HEK293 (cell line): ENCODE measurements around the gene TTC7B.

Source experiments
- CTCF ChIA-PET: fragments of 350-600 bp; formaldehyde crosslinking; extraction: SDS; loops from one replicate; lab custom pipeline; 2021; ENCODE audit warnings: antibody characterized with exemption; lab: Yijun Ruan, JAX
- POLR2A ChIA-PET: fragments of 300-600 bp; formaldehyde crosslinking; extraction: SDS; loops from one replicate; lab custom pipeline; 2020; ENCODE audit warnings: antibody characterized with exemption, inconsistent platforms; lab: Yijun Ruan, JAX
- H3K27ac ChIP-seq: fragments of 200-500 bp; sonication (Bioruptor generic); 2 replicates; pipeline ENCODE4 v1.5.1; 2014; ENCODE audit warnings: low read depth, low read length, control low read depth, inconsistent platforms; ENCODE audit errors: extremely low read depth
- H3K36me3 ChIP-seq, 2 experiments: fragments of 200-500 bp in 1 of 2; sonication (Bioruptor generic) in 1 of 2; 1 replicate in 1 of 2; 2 replicates in 1 of 2; pipeline ENCODE4 v1.5.1; 2014 to 2017; ENCODE audit warnings: inconsistent platforms in 2 of 2, low read length in 2 of 2; ENCODE audit not compliant: control insufficient read depth in 2 of 2, insufficient read depth in 1 of 2
- H3K4me1 ChIP-seq: fragments of 200-500 bp; sonication (Bioruptor generic); 2 replicates; pipeline ENCODE4 v1.5.1; 2014; ENCODE audit warnings: mild to moderate bottlenecking, low read length, inconsistent platforms; ENCODE audit not compliant: control insufficient read depth, insufficient read depth
- H3K4me3 ChIP-seq: 2 replicates; pipeline ENCODE4 v1.5.1; 2011; ENCODE audit warnings: low read depth, mild to moderate bottlenecking, control low read depth, low read length, moderate library complexity
- H3K9me3 ChIP-seq: fragments of 200-500 bp; sonication (Bioruptor generic); 2 replicates; pipeline ENCODE4 v1.5.1; 2014; ENCODE audit warnings: low read depth, low read length, inconsistent platforms; ENCODE audit not compliant: control insufficient read depth, insufficient read depth
- BCL11A ChIP-seq: fragments of 450-650 bp; formaldehyde crosslinking; IDR thresholded peaks from 2 replicates; pipeline ENCODE4 v1.5.1; 2016; ENCODE audit warnings: low read depth, missing biosample characterization, missing genetic modification characterization
- EGR2 ChIP-seq: fragments of 450-650 bp; formaldehyde crosslinking; IDR thresholded peaks from 2 replicates; pipeline ENCODE4 v1.5.1; 2016; ENCODE audit warnings: low read depth, missing biosample characterization, missing genetic modification characterization
- KLF16 ChIP-seq: fragments of 450-650 bp; formaldehyde crosslinking; IDR thresholded peaks from 2 replicates; pipeline ENCODE4 v1.5.1; 2017; ENCODE audit warnings: missing biosample characterization, missing genetic modification characterization
- RBAK ChIP-seq: fragments of 450-650 bp; formaldehyde crosslinking; IDR thresholded peaks from 2 replicates; pipeline ENCODE4 v1.5.1; 2016; ENCODE audit warnings: missing biosample characterization, missing genetic modification characterization
- SP7 ChIP-seq: fragments of 450-650 bp; formaldehyde crosslinking; IDR thresholded peaks from 2 replicates; pipeline ENCODE4 v1.5.1; 2016; ENCODE audit warnings: missing biosample characterization, missing genetic modification characterization
- YY1 ChIP-seq: fragments of 450-650 bp; formaldehyde crosslinking; IDR thresholded peaks from 2 replicates; pipeline ENCODE4 v1.5.1; 2018; ENCODE audit warnings: missing biosample characterization, missing genetic modification characterization
- ZBTB48 ChIP-seq: fragments of 450-650 bp; formaldehyde crosslinking; IDR thresholded peaks from 2 replicates; pipeline ENCODE4 v1.5.1; 2016; ENCODE audit warnings: missing biosample characterization, missing genetic modification characterization
- ZFHX2 ChIP-seq: fragments of 450-650 bp; formaldehyde crosslinking; conservative IDR thresholded peaks from 2 replicates; pipeline ENCODE4 v1.5.1; 2016; ENCODE audit warnings: missing biosample characterization, missing genetic modification characterization
- ZNF114 ChIP-seq: fragments of 450-650 bp; formaldehyde crosslinking; IDR thresholded peaks from 2 replicates; pipeline ENCODE4 v1.5.0; 2017; ENCODE audit warnings: missing biosample characterization, missing genetic modification characterization
- ZNF133 ChIP-seq: fragments of 450-650 bp; formaldehyde crosslinking; IDR thresholded peaks from 2 replicates; pipeline ENCODE4 v1.5.1; 2016; ENCODE audit warnings: missing biosample characterization, missing genetic modification characterization
- ZNF169 ChIP-seq: fragments of 450-650 bp; formaldehyde crosslinking; IDR thresholded peaks from 2 replicates; pipeline ENCODE4 v1.5.1; 2016; ENCODE audit warnings: missing biosample characterization, missing genetic modification characterization
- ZNF211 ChIP-seq: fragments of 450-650 bp; formaldehyde crosslinking; IDR thresholded peaks from 2 replicates; pipeline ENCODE4 v1.5.1; 2016; ENCODE audit warnings: low read depth, missing biosample characterization, missing genetic modification characterization
- ZNF350 ChIP-seq: fragments of 450-650 bp; formaldehyde crosslinking; IDR thresholded peaks from 2 replicates; pipeline ENCODE4 v1.5.0; 2017; ENCODE audit warnings: missing biosample characterization, mild to moderate bottlenecking, missing genetic modification characterization
- ZNF391 ChIP-seq: fragments of 450-650 bp; formaldehyde crosslinking; IDR thresholded peaks from 2 replicates; pipeline ENCODE4 v1.5.1; 2016; ENCODE audit warnings: low read depth, missing biosample characterization, missing genetic modification characterization, borderline replicate concordance
- ZNF416 ChIP-seq: fragments of 450-650 bp; formaldehyde crosslinking; IDR thresholded peaks from 2 replicates; pipeline ENCODE4 v1.5.1; 2016; ENCODE audit warnings: missing biosample characterization, missing genetic modification characterization
- ZNF433 ChIP-seq: fragments of 450-650 bp; formaldehyde crosslinking; IDR thresholded peaks from 2 replicates; pipeline ENCODE4 v1.5.1; 2016; ENCODE audit warnings: missing biosample characterization, missing genetic modification characterization, low read depth
- ZNF555 ChIP-seq: fragments of 450-650 bp; formaldehyde crosslinking; conservative IDR thresholded peaks from 2 replicates; pipeline ENCODE4 v1.5.1; 2017; ENCODE audit warnings: missing biosample characterization, mild to moderate bottlenecking, missing genetic modification characterization, inconsistent platforms
- ZNF571 ChIP-seq: fragments of 450-650 bp; formaldehyde crosslinking; IDR thresholded peaks from 2 replicates; pipeline ENCODE4 v1.5.0; 2017; ENCODE audit warnings: missing biosample characterization, missing genetic modification characterization
- ZNF677 ChIP-seq: fragments of 450-650 bp; IDR thresholded peaks from 2 replicates; pipeline ENCODE4 v1.5.0; 2018; ENCODE audit warnings: missing biosample characterization, mild to moderate bottlenecking, missing genetic modification characterization, moderate library complexity
- ZNF776 ChIP-seq: fragments of 450-650 bp; formaldehyde crosslinking; IDR thresholded peaks from 2 replicates; pipeline ENCODE4 v1.5.0; 2017; ENCODE audit warnings: missing biosample characterization, missing genetic modification characterization, borderline replicate concordance
- ZNF785 ChIP-seq: fragments of 450-650 bp; formaldehyde crosslinking; IDR thresholded peaks from 2 replicates; pipeline ENCODE4 v1.5.1; 2016; ENCODE audit warnings: missing biosample characterization, missing genetic modification characterization
- ZNF792 ChIP-seq: fragments of 450-650 bp; formaldehyde crosslinking; IDR thresholded peaks from 2 replicates; pipeline ENCODE4 v1.5.1; 2016; ENCODE audit warnings: missing biosample characterization, missing genetic modification characterization
- ZSCAN23 ChIP-seq: fragments of 450-650 bp; formaldehyde crosslinking; IDR thresholded peaks from 2 replicates; pipeline ENCODE4 v1.5.1; 2016; ENCODE audit warnings: missing biosample characterization, missing genetic modification characterization
- ZSCAN4 ChIP-seq: fragments of 450-650 bp; formaldehyde crosslinking; IDR thresholded peaks from 2 replicates; pipeline ENCODE4 v1.5.1; 2017; ENCODE audit warnings: missing biosample characterization, missing genetic modification characterization
- ZSCAN5A ChIP-seq: fragments of 450-650 bp; formaldehyde crosslinking; IDR thresholded peaks from 2 replicates; pipeline ENCODE4 v1.5.1; 2016; ENCODE audit warnings: missing biosample characterization, missing genetic modification characterization

Gene TTC7B

GRCh38 chr14:90617961-90618360, 198.3 kb downstream of the TTC7B start:
- H3K36me3 ChIP-seq, result peaks cover 0 to 11% of the 10 kb centered on the region in 2 experiments; a peak in 2 of 3 replicates
- ChIA-PET POLR2A (no interaction called here), CTCF (interaction anchor here (0.6 kb wide), 1 partner anchor 18 kb away, joined by 6 read pairs; no protein-coding TSS in a partner anchor)
- no peaks in the 10 kb centered on the region for H3K9me3 ChIP-seq
- no peak overlapping the region for H3K27ac ChIP-seq
- H3K4me1 ChIP-seq, result no peaks in the 10 kb centered on the region
- H3K4me3 ChIP-seq, result no peak overlapping the region
- TF ChIP-seq ZSCAN4 (tag by site-specific recombination) (no peak), ZSCAN23 (tag by site-specific recombination) (no peak), YY1 (tag by site-specific recombination) (no peak), ZNF571 (tag by site-specific recombination) (no peak), ZNF133 (tag by site-specific recombination) (no peak), ZNF169 (tag by site-specific recombination) (no peak), ZNF433 (tag by site-specific recombination) (no peak), RBAK (no peak), ZNF792 (tag by site-specific recombination) (no peak), ZNF555 (no peak), ZNF114 (tag by site-specific recombination) (no peak), ZNF350 (no peak), ZBTB48 (no peak), KLF16 (no peak), ZNF785 (no peak), ZNF416 (tag by site-specific recombination) (no peak), ZNF677 (no peak), ZNF391 (tag by site-specific recombination) (no peak), SP7 (tag by site-specific recombination) (no peak), ZNF776 (tag by site-specific recombination) (no peak)

- Histone ChIP-seq H3K36me3 (peaks cover 0 to 11% of the 10 kb centered on the region in 2 experiments; a peak in 2 of 3 replicates), H3K27ac (no peak overlapping the region), H3K4me3 (no peak overlapping the region)
These were observed 199.3 kb downstream of the TTC7B start for GRCh38 chr14:90616881-90617280.

More at GRCh38 chr14:90616881-90617280, 199.3 kb downstream of the TTC7B start:
- no peaks in the 10 kb centered on the region for H3K4me1 ChIP-seq
- CTCF ChIA-PET, result no interaction called here
- no peaks in the 10 kb centered on the region for H3K9me3 ChIP-seq
- TF ChIP-seq ZSCAN5A (no peak), ZNF211 (tag by site-specific recombination) (no peak), BCL11A (tag by site-specific recombination) (no peak), ZFHX2 (tag by site-specific recombination) (peak; percentile 36; the same call in 1 of the 2 replicates), EGR2 (tag by site-specific recombination) (0 out of 2 replicates have a peak, but pooled peaks have one; percentile 30)
- POLR2A ChIA-PET, result no interaction called here
